ENCODE data around the gene MRPS31.
"Not testable (repeated sequence)": the region's sequence is repeated elsewhere in the genome, so short reads cannot be mapped to it uniquely, and the experiment has no call there.

Gene MRPS31

DNA sequence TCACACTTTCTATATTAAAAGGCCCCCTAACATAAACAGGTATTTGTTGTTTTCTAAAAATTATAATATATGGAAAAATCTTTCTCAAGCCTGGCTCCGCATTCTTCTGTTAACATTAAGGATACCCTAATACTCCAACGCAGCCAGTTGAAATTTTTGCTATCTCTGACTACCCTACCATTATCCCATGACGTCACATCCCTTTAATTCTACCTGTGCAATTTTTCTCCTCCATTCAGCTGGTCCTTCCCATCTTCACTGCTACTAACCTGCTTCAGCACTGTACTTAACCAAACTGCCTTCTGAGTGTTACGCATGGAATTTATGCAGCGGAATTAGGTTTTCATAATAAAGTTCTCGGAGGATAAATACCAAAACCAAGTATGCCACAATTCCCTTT lies 1.0 kb downstream of the MRPS31 start:
- peaks cover 13% of the 10 kb centered on the region for H3K4me1 Mint-ChIP-seq
- peak overlapping the region; percentile 86 for H3K27ac Mint-ChIP-seq (ENCODE audit: low read depth)
- peak overlapping the region; percentile 92 for H3K4me3 Mint-ChIP-seq
- no peaks in the 10 kb centered on the region for H3K9me3 Mint-ChIP-seq
- DNase-seq (ENCODE audit: low spot score in 2 of 2) (no peak), ATAC-seq (replicated peaks; ENCODE audit: extremely low read depth, poor library complexity, severe bottlenecking) (no peak)
- H3K27me3 Mint-ChIP-seq, result no peaks in the 10 kb centered on the region
- peaks cover 13% of the 10 kb centered on the region for H3K36me3 Mint-ChIP-seq (ENCODE audit: insufficient read depth)

DNA sequence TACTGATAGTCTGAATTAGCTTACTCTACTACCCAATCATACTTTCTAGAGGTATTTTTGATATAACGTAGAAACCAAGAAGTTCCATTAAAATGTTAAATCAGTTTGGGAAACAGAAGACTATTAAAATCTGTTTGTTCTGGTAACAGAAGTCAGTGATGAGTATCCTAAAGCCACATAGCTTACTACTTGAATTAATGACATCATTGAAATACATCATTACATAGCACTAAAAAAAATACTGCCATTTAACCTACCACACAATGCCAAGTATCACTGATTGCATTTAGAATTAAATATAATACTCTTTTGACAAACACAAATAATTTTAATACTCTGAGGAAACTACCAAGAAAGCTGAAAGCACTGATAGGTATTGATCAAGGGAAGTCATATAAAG lies 5.4 kb downstream of the MRPS31 start:
- Mint-ChIP-seq H3K4me3 (no peak overlapping the region), H3K9me3 (no peaks in the 10 kb centered on the region), H3K27me3 (no peaks in the 10 kb centered on the region), H3K27ac (ENCODE audit: low read depth) (no peak overlapping the region), H3K4me1 (peaks cover 39% of the 10 kb centered on the region), H3K36me3 (ENCODE audit: insufficient read depth) (peaks cover 22% of the 10 kb centered on the region)
- DNase-seq (ENCODE audit: low spot score in 2 of 2) (no peak), ATAC-seq (replicated peaks; ENCODE audit: extremely low read depth, poor library complexity, severe bottlenecking) (no peak)

DNA sequence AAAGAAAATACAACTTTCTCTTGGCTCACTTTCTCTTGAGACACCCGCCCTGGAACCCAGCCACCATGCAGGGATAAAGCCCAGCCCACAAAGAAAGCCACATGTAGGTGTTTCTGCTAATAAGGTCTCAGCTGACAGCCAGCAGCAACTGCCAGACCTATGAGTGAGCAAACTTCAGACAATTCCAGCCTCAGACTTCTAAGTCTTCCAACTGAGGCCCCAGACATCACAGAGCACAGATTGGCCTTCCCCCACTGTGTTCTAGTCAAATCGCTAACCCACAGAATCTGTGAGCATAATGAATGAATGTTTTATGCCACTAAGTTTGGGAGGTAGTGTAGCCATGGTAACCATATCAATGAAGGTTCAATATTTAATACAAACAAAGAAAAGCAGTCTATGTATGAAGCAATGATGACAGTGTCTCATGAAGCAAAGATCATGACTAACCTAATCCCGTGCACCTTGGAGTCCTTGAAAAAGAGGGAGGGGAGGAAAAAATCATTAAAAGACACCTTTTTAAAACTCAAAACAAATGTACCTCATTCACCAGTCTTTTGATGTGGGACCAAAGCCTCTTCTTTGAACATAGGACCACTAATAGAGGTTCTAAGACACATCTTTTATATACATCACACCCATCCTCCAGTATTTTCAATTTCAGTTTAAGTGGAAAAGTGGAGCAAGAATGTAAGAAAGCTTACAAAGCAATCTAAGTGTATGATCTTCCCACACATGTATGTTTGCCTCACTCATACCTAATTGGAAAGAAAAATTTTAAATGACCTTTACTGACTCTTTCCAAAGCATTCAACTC lies 6.2 kb downstream of the MRPS31 start:
- ATAC-seq (replicated peaks; ENCODE audit: extremely low read depth, poor library complexity, severe bottlenecking), result peak; percentile 70
- Mint-ChIP-seq H3K9me3 (no peaks in the 10 kb centered on the region), H3K4me3 (no peak overlapping the region), H3K27ac (ENCODE audit: low read depth) (peak overlapping the region; percentile 29), H3K36me3 (ENCODE audit: insufficient read depth) (peaks cover 26% of the 10 kb centered on the region), H3K27me3 (no peaks in the 10 kb centered on the region), H3K4me1 (peaks cover 31% of the 10 kb centered on the region)
- DNase-seq (ENCODE audit: low spot score in 2 of 2), result no peak

DNA sequence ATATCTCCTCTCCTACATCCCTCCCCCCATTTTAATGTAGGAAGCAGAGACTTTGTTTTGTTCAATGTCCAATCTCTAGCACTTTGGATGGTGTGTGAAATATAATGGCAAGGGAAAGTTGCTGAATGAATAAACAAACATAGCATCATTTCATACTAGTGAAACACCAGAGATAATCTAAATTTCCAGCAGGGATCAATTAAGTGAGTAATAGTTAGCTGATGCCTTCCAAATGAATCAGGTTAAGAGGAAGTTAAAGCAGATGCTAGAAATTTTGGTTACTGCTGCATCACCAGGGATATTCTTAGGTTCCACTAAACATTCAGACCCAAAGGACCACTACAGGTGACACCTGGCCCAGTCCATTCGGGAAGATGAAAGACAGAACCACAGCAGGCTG lies 8.1 kb downstream of the MRPS31 start:
- Mint-ChIP-seq H3K27me3 (no peaks in the 10 kb centered on the region), H3K27ac (ENCODE audit: low read depth) (no peak overlapping the region), H3K9me3 (no peaks in the 10 kb centered on the region), H3K36me3 (ENCODE audit: insufficient read depth) (peaks cover 40% of the 10 kb centered on the region), H3K4me3 (no peak overlapping the region), H3K4me1 (peaks cover 32% of the 10 kb centered on the region)
- DNase-seq (ENCODE audit: low spot score in 2 of 2) (no peak), ATAC-seq (replicated peaks; ENCODE audit: extremely low read depth, poor library complexity, severe bottlenecking) (no peak)

DNA sequence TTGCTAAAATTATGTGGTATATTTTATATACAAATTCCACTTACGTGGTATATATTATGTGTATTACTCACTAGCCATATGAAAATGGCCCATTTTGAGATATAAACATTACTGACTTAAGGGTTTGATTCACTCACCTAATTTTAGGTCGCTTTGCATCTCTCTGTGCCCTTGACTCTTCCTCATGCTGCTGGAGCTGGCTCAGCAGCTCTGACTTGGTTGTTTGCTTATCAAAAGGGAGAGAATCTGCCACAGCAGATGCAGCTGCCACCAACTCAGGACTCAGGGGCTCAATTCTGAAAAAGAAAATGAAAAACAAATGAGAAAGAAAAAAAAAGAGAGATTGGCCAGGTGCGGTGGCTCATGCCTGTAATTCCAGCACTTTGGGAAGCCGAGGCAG lies 12.2 kb downstream of the MRPS31 start:
- ATAC-seq (replicated peaks; ENCODE audit: extremely low read depth, poor library complexity, severe bottlenecking), result no peak
- DNase-seq (ENCODE audit: low spot score in 2 of 2), result no peak
- peaks cover 51% of the 10 kb centered on the region for H3K36me3 Mint-ChIP-seq (ENCODE audit: insufficient read depth)
- peaks cover 23% of the 10 kb centered on the region for H3K4me1 Mint-ChIP-seq
- H3K27me3 Mint-ChIP-seq, result no peaks in the 10 kb centered on the region
- H3K4me3 Mint-ChIP-seq, result no peak overlapping the region
- no peak overlapping the region for H3K27ac Mint-ChIP-seq (ENCODE audit: low read depth)
- no peaks in the 10 kb centered on the region for H3K9me3 Mint-ChIP-seq

DNA sequence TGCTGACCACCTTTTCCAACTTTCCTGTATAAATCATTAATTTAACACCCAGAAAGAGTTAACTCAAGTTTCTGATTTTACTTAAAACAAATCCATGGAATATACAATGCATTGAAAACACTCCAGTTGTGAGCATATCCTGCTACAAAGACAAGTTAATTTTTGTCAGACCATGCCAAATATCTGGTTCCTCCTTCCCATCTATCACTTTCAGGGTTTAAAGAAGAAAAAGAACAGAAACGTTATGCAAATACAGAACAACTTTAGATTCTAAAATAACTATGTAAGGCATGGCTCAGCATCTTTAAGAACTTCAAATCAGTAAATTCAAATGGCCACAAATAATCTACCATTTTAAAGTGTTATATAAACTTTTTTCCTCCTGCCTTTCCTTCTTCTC lies 14.9 kb downstream of the MRPS31 start:
- H3K27me3 Mint-ChIP-seq, result no peaks in the 10 kb centered on the region
- H3K4me3 Mint-ChIP-seq, result no peak overlapping the region
- DNase-seq (ENCODE audit: low spot score in 2 of 2), result no peak
- no peaks in the 10 kb centered on the region for H3K9me3 Mint-ChIP-seq
- no peak for ATAC-seq (replicated peaks; ENCODE audit: extremely low read depth, poor library complexity, severe bottlenecking)
- H3K4me1 Mint-ChIP-seq, result peaks cover 5% of the 10 kb centered on the region
- no peak overlapping the region for H3K27ac Mint-ChIP-seq (ENCODE audit: low read depth)
- peaks cover 54% of the 10 kb centered on the region for H3K36me3 Mint-ChIP-seq (ENCODE audit: insufficient read depth)

DNA sequence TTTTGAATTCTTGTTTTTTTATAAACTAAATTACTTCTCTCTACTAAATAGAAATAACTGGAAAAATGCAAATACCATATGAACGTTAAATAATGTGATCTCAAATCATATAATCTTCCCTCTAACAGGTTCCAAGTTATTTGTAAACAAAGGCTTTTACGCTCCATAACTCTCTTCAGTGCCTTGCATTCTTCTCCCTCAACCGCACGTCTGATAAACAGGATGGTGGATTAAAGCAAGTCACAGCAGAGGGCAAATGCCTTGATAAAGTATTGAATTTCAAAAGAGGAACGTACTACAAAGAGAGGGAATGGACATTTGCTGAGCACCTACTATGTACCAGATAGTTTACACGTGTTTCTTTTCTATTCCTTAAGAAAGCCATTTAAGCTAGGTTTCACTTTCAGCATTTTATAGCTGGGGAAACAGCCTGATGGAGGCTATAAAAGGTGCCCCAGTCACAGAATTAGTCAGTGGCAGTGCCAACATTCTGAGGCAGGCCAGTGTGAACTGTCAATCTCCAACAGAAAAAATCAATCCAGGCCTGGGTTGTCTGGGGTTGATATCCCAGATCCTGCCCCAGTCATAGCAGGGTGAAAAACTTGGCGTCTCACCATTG lies 15.8 kb downstream of the MRPS31 start:
- no peaks in the 10 kb centered on the region for H3K27me3 Mint-ChIP-seq
- peaks cover 50% of the 10 kb centered on the region for H3K36me3 Mint-ChIP-seq (ENCODE audit: insufficient read depth)
- no peaks in the 10 kb centered on the region for H3K9me3 Mint-ChIP-seq
- peaks cover 5% of the 10 kb centered on the region for H3K4me1 Mint-ChIP-seq
- no peak overlapping the region for H3K4me3 Mint-ChIP-seq
- no peak overlapping the region for H3K27ac Mint-ChIP-seq (ENCODE audit: low read depth)
- ATAC-seq (replicated peaks; ENCODE audit: extremely low read depth, poor library complexity, severe bottlenecking) (no peak), DNase-seq (ENCODE audit: low spot score in 2 of 2) (no peak)

DNA sequence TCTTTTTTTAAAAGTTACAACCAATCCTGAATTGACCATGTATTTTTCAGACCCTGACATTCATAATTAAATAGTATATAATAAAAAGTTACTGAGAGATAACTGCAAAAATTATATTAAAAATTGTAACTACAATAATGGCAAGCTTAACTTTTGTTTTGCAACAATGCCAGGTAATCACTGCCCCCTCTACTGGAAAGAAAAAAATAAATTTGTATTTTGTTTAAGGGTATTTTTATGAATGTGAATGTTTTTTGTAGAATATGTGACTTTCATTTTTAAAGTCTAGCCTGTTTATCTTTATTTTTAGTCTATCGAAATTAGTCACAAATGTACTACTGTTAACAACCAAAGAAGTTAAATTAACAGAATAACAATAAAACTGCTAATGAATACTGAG lies 21.7 kb downstream of the MRPS31 start:
- Mint-ChIP-seq H3K9me3 (no peaks in the 10 kb centered on the region), H3K4me1 (no peaks in the 10 kb centered on the region), H3K27me3 (no peaks in the 10 kb centered on the region), H3K4me3 (no peak overlapping the region), H3K27ac (ENCODE audit: low read depth) (no peak overlapping the region), H3K36me3 (ENCODE audit: insufficient read depth) (peaks cover 24% of the 10 kb centered on the region)
- DNase-seq (ENCODE audit: low spot score in 2 of 2), result no peak
- no peak for ATAC-seq (replicated peaks; ENCODE audit: extremely low read depth, poor library complexity, severe bottlenecking)

DNA sequence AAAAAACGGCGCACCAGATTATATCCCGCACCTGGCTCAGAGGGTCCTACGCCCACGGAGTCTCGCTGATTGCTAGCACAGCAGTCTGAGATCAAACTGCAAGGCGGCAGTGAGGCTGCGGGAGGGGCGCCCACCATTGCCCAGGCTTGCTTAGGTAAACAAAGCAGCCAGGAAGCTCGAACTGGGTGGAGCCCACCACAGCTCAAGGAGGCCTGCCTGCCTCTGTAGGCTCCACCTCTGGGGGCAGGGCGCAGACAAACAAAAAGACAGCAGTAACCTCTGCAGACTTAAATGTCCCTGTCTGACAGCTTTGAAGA lies 35.8 kb downstream of the MRPS31 start:
- not testable (repeated sequence) for DNase-seq (ENCODE audit: low spot score in 2 of 2); H3K9me3 Mint-ChIP-seq; H3K27ac Mint-ChIP-seq (ENCODE audit: low read depth); H3K36me3 Mint-ChIP-seq (ENCODE audit: insufficient read depth); ATAC-seq (replicated peaks; ENCODE audit: extremely low read depth, poor library complexity, severe bottlenecking); H3K27me3 Mint-ChIP-seq
- H3K4me1 Mint-ChIP-seq, result peaks cover 18% of the 10 kb centered on the region
- H3K4me3 Mint-ChIP-seq, result peak overlapping the region; percentile 43

DNA sequence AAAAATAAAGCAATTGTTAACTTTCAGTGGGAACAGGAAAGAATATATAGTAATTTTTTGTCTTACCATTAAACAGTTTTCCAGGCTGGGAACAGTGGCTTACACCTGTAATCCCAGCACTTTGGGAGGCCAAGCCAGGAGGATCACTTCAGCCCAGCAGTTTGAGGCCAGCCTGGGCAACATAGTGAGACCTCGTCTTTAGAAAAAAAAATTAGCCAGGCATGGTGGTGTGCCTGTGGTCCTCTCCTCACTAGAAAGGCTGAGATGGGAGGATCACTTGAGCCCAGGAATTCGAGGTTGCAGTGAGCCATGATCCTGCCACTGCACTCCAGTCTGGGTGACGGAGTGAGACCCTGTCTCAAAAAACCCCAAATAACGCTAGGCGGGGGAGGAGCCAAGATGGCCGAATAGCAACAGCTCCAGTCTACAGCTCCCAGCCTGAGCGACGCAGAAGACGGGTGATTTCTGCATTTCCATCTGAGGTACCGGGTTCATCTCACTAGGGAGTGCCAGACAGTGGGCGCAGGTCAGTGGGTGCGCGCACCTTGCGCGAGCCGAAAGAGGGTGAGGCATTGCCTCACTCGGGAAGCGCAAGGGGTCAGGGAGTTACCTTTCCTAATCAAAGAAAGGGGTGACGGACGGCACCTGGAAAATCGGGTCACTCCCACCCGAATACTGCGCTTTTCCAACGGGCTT lies 36.3 kb downstream of the MRPS31 start:
- not testable (repeated sequence) for DNase-seq (ENCODE audit: low spot score in 2 of 2)

DNA sequence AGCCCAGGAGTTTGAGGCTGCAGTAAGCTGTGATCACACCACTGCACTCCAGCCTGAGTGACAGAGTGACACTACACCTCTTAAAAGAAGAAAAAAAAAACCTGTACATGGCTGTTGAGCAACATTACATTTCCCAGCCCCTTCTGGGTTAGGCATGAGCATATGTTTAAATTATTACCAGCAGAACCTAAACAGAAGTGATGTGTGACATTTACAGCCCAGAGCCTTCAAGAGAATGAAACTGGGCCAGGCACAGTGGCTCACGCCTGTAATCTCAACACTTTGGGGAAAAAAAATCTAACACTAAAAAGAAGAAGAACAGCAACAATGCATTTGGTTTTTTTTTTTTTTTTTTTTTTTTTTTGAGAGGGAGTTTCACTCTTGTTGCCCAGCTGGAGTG lies 38.3 kb downstream of the MRPS31 start:
- H3K4me1 Mint-ChIP-seq, result peaks cover 20% of the 10 kb centered on the region
- H3K36me3 Mint-ChIP-seq (ENCODE audit: insufficient read depth), result peaks cover 13% of the 10 kb centered on the region
- no peaks in the 10 kb centered on the region for H3K9me3 Mint-ChIP-seq
- no peaks in the 10 kb centered on the region for H3K27me3 Mint-ChIP-seq
- H3K4me3 Mint-ChIP-seq, result no peak overlapping the region
- no peak overlapping the region for H3K27ac Mint-ChIP-seq (ENCODE audit: low read depth)
- ATAC-seq (replicated peaks; ENCODE audit: extremely low read depth, poor library complexity, severe bottlenecking), result no peak
- no peak for DNase-seq (ENCODE audit: low spot score in 2 of 2)

More for the DNA sequence above, 36.3 kb downstream of the MRPS31 start:
- ATAC-seq (replicated peaks; ENCODE audit: extremely low read depth, poor library complexity, severe bottlenecking); H3K27me3 Mint-ChIP-seq; H3K36me3 Mint-ChIP-seq (ENCODE audit: insufficient read depth); H3K9me3 Mint-ChIP-seq: not testable (repeated sequence)
- H3K4me1 Mint-ChIP-seq, result peaks cover 18% of the 10 kb centered on the region
- peak overlapping the region; percentile 79 for H3K27ac Mint-ChIP-seq (ENCODE audit: low read depth)
- H3K4me3 Mint-ChIP-seq, result peak overlapping the region; percentile 13

DNA sequence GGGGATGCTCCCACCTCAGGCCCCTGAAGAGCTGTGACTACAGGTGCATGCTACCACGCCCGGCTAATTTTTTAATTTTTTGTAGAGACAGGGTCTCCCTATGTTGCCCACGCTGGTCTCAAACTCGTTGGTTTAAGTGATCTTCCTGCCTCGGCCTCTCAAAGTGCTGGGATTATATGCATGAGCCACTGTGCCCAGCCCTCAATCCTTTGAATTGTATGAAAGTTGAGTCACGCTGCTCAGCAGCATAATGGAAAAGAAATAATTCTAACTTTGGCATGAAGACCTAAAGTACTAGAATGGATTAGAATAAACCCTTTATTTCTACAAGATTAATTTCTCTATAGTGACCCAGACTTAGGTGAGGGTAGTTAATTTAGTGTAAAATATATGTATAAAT lies 42.4 kb downstream of the MRPS31 start:
- Mint-ChIP-seq H3K4me1 (peaks cover 12% of the 10 kb centered on the region), H3K4me3 (no peak overlapping the region), H3K27me3 (no peaks in the 10 kb centered on the region), H3K27ac (ENCODE audit: low read depth) (no peak overlapping the region), H3K9me3 (no peaks in the 10 kb centered on the region), H3K36me3 (ENCODE audit: insufficient read depth) (peaks cover 18% of the 10 kb centered on the region)
- no peak for DNase-seq (ENCODE audit: low spot score in 2 of 2)
- ATAC-seq (replicated peaks; ENCODE audit: extremely low read depth, poor library complexity, severe bottlenecking), result no peak

DNA sequence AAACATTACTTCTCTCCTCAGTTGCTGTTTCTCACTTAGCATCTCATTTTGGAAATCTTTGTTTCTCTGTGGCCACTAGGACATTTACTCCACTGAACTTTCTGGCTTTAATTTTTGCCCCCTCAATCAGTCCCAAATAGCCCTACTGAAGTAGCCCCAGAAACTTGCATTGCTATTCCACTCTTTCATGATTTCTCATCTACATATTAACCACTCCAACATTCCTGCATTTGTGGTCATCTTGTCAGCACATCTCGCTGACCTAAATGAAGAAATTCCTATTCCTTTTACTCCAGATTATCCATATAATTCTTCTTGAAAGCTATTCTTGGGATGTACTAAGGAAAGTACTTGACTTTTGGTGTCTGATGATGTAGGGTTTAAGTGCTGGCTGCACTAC lies 56.6 kb downstream of the MRPS31 start:
- not testable (repeated sequence) for H3K36me3 Mint-ChIP-seq (ENCODE audit: insufficient read depth); H3K4me3 Mint-ChIP-seq; H3K27me3 Mint-ChIP-seq; H3K27ac Mint-ChIP-seq (ENCODE audit: low read depth); H3K4me1 Mint-ChIP-seq; DNase-seq (ENCODE audit: low spot score in 2 of 2); ATAC-seq (replicated peaks; ENCODE audit: extremely low read depth, poor library complexity, severe bottlenecking)
- peaks cover 17% of the 10 kb centered on the region for H3K9me3 Mint-ChIP-seq

Data from central memory CD8-positive, alpha-beta T cell (primary cell).